ENCODE results near the gene SNX5.

DNA sequence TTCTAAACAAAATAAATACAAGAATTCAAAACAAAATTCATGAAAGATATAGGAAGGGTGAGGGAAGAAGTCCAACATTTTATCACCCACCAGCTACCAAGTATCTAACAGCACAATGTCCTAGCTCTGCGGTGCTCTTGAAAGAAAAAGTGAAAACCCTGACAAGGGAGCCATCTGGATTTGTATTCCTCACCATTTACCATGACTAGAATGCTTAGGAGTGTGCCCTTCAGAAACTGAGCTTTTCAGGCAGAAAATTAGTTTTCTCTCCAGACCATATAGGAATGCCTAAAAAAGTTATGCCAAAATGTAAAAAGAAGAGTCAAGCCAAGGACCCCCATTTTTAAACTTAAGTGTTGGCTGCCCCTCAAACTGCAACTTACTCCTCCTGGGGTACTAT is 4.5 kb downstream of the SNX5 start:
- TF ChIP-seq CTCF (IDR thresholded peaks at IDR 0.05) (no peak), POLR2A (IDR thresholded peaks at IDR 0.05) (no peak)

Data from suprapubic skin (tissue), 3 donors.